Peyer's patch (tissue), 4 donors: ENCODE results near the gene ARHGAP35. TPM values are rescaled to one million over a fixed set of nuclear protein-coding genes. Genes with fewer than 3 reads are reported as not detected.
"Not testable (repeated sequence)": the region's sequence is repeated elsewhere in the genome, so short reads cannot be mapped to it uniquely, and the experiment has no call there.

Experiments
- DNase-seq, 3 donors: peaks; one replicate each; pipeline ENCODE4 v3.0.0-alpha.2; 2017 to 2019
- H3K27ac ChIP-seq, 4 donors: fragments of 200-600 bp; sonication (generic); one replicate each; pipeline ENCODE4 v1.5.1; 2016 to 2019
- H3K27me3 ChIP-seq, 2 donors: fragments of 200-600 bp; sonication (generic); one replicate each; pipeline ENCODE4 v1.5.1; 2019
- H3K36me3 ChIP-seq, 3 donors: fragments of 200-600 bp; sonication (generic); one replicate each; pipeline ENCODE4 v1.5.1; 2016 to 2019
- H3K4me1 ChIP-seq, 4 donors: fragments of 200-600 bp; sonication (generic); one replicate each; pipeline ENCODE4 v1.5.1; 2016 to 2019
- H3K4me3 ChIP-seq, 4 donors: fragments of 200-600 bp; sonication (generic); 1 replicate in 3 of 4; 2 replicates in 1 of 4; pipeline ENCODE4 v1.5.1; 2016 to 2019; ENCODE audit warnings: mild to moderate bottlenecking in 1 of 4
- H3K9me3 ChIP-seq, 4 donors: fragments of 200-600 bp; sonication (generic); one replicate each; pipeline ENCODE4 v1.5.1; 2016 to 2019; ENCODE audit warnings: mild to moderate bottlenecking in 1 of 4
- CTCF ChIP-seq, 6 experiments: fragments of 450-650 bp in 4 of 6; fragments of 200-600 bp in 2 of 6; sonication (generic) in 1 of 6; IDR thresholded peaks; one replicate each; pipeline ENCODE4 v1.5.1; 2017 to 2019; ENCODE audit warnings: antibody characterized with exemption in 6 of 6, mild to moderate bottlenecking in 3 of 6, moderate library complexity in 1 of 6
- POLR2A ChIP-seq, 2 donors: fragments of 450-650 bp; IDR thresholded peaks; one replicate each; pipeline ENCODE4 v1.5.1; 2017; ENCODE audit warnings: antibody characterized with exemption in 2 of 2, mild to moderate bottlenecking in 2 of 2, moderate library complexity in 2 of 2
- total RNA-seq, 4 donors: library from RNA; depleted of rRNA; stranded (reverse); fragments of >200 nt; gene quantifications; one replicate each; pipeline ENCODE4 v1.1.0, GENCODE V29; 2016

The ARHGAP35 gene
- total RNA-seq, 4 donors from 2014 or later, result 41.3 to 100 (median 85.4) TPM

DNA sequence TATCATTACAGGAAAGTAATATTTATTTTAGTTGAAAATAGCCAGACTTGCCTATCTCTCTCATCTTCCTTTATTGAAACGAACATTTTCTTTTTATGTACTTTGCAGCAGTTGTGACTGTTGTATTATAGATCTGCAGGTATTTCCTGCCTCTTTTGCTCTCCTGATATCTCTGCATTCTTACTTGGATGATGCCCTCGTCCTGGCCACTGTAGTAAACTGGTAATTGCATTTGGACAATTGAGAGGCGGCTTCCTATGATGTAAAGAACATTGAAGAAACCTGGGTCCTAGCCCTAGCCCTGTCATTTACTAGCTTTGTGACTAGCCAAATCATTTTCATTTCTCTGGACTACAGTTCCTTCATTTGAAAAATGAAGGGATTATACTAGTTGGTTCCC, 6.4 kb downstream of the ARHGAP35 start:
- no peak for DNase-seq
- H3K9me3 ChIP-seq, result no peaks in the 10 kb centered on the region
- no peak overlapping the region for H3K27ac ChIP-seq
- peaks cover 0 to 48% (median 2%) of the 10 kb centered on the region in 4 donors for H3K4me1 ChIP-seq
- TF ChIP-seq CTCF (IDR thresholded peaks at IDR 0.05), result no peak
- TF ChIP-seq POLR2A (IDR thresholded peaks at IDR 0.05), result no peak
- no peak overlapping the region for H3K4me3 ChIP-seq
- H3K27me3 ChIP-seq, result no peaks in the 10 kb centered on the region
- H3K36me3 ChIP-seq, result no peaks in the 10 kb centered on the region

- no peaks in the 10 kb centered on the region for H3K9me3 ChIP-seq
- H3K36me3 ChIP-seq, result no peaks in the 10 kb centered on the region
- no peaks in the 10 kb centered on the region for H3K27me3 ChIP-seq
- TF ChIP-seq CTCF (IDR thresholded peaks at IDR 0.05) (no peak), POLR2A (IDR thresholded peaks at IDR 0.05) (no peak)
- DNase-seq, result peak in 1 of 3 donors; percentile 40
- no peak overlapping the region for H3K4me3 ChIP-seq
- H3K4me1 ChIP-seq, result peaks cover 0 to 38% (median 0%) of the 10 kb centered on the region in 4 donors
- H3K27ac ChIP-seq, result peak overlapping the region in 1 of 4 donors; percentile 32
Measured at GRCh38 chr19:46868025-46868802, 7.4 kb downstream of the ARHGAP35 start.

DNA sequence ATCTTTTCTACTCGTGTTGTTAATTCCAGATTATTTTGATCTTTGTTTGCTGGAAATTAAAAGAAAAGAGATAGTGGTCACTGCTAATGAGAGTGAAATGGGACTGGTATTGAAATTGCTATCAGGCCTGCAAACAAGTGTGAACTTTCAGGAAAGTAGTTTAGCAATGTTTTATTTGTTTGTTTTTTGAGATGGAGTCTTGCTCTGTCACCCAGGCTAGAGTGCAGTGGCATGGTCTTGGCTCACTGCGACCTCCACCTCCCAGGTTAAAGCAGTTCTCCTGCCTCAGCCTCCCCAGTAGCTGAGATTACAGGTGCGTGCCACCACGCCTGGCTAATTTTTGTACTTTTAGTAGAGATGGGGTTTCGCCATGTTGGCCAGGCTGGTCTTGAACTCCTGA, 10.4 kb downstream of the ARHGAP35 start:
- DNase-seq, H3K27ac ChIP-seq, H3K4me3 ChIP-seq, H3K36me3 ChIP-seq, H3K27me3 ChIP-seq, H3K9me3 ChIP-seq: not testable (repeated sequence)
- peaks cover 0 to 10% (median 0%) of the 10 kb centered on the region in 4 donors for H3K4me1 ChIP-seq

DNA sequence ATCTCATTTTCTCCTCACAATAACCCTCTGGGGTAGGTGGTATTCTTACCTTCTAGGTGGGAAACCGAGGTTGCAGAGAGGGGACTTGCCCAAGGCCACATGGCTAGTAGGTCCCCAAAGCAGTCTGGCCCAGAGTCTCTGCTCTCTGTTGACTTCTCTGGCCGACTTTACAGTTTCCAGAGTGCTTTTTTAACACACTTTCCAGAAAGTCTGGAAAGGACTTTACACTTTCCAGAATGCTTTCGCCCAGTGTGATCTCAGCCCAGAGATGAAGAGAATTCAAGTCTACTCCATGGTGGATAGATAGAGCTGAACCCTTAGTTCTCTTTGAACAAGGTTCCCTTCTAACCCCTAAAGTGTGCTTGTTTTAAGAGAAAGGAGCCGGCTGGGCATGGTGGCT, 12.2 kb downstream of the ARHGAP35 start:
- Histone ChIP-seq H3K27ac (no peak overlapping the region), H3K4me1 (no peaks in the 10 kb centered on the region), H3K4me3 (no peak overlapping the region), H3K27me3 (no peaks in the 10 kb centered on the region), H3K9me3 (no peaks in the 10 kb centered on the region), H3K36me3 (peaks cover 0 to 4% (median 0%) of the 10 kb centered on the region in 3 donors)
- TF ChIP-seq POLR2A (IDR thresholded peaks at IDR 0.05), result no peak
- no peak for TF ChIP-seq CTCF (IDR thresholded peaks at IDR 0.05)
- DNase-seq, result peak in 1 of 3 donors; percentile 38

GRCh38 chr19:46875234-46875633, 14.4 kb downstream of the ARHGAP35 start:
- Histone ChIP-seq H3K27me3 (no peaks in the 10 kb centered on the region), H3K4me1 (no peaks in the 10 kb centered on the region), H3K36me3 (peaks cover 0 to 4% (median 0%) of the 10 kb centered on the region in 3 donors), H3K9me3 (no peaks in the 10 kb centered on the region), H3K4me3 (no peak overlapping the region), H3K27ac (no peak overlapping the region)
- DNase-seq, result no peak
- TF ChIP-seq CTCF (IDR thresholded peaks at IDR 0.05) (no peak), POLR2A (IDR thresholded peaks at IDR 0.05) (no peak)

DNA sequence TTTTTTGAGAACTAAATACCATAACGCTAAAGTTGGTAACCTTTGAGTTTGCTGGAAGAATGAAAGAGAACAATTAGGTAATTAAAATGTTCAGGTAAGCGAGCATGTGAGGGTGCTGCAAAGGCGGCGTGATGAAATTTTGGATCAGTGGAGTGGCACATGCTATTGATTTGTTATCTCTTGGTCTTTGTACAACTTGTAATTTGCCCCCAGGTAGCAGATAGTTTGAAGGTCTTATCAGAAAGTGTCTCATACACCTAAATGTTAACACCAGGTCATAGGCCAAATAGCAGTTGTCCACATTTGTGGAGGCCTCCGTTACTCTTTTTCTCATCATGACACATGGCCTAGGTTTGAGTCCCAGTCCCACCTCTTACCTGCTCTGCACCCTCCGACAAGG, 14.9 kb downstream of the ARHGAP35 start:
- Histone ChIP-seq H3K4me1 (no peaks in the 10 kb centered on the region), H3K4me3 (no peak overlapping the region), H3K27me3 (no peaks in the 10 kb centered on the region), H3K27ac (no peak overlapping the region), H3K36me3 (peaks cover 0 to 4% (median 0%) of the 10 kb centered on the region in 3 donors), H3K9me3 (no peaks in the 10 kb centered on the region)
- TF ChIP-seq CTCF (IDR thresholded peaks at IDR 0.05) (no peak), POLR2A (IDR thresholded peaks at IDR 0.05) (no peak)
- no peak for DNase-seq
